Measurements from ENCODE around the gene CARD10.

DNA sequence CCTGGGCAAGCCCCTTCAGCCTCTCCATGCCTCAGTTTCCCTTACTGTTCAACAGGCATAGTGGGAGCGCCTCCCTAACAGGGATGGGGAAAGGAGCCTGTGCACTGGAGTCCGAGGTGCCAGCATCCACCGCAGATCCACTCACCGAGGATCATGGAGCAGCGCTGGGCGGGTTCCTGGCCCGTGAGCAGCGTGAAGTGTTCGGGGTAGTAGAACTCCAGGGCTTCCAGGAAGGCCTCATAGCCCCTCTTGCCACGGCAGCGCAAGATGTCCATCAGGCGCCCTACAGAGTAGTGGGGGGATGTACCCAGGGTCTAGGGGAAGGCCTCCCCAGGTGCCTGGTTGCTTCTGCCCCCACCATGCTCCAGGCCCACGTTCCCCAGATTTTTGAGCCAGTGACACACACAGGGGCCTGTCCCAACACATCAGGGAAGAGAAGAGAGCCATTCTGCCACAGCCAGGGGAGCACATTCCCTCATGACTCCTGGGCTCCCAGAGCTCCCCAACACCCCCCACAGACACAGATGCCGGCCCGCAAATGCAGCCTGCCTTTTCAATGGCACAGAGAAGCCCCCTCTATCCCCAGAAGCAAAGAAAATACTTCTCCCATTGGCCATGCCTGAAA lies 1.3 kb downstream of the CARD10 start:
- TF ChIP-seq, protein P1, sequence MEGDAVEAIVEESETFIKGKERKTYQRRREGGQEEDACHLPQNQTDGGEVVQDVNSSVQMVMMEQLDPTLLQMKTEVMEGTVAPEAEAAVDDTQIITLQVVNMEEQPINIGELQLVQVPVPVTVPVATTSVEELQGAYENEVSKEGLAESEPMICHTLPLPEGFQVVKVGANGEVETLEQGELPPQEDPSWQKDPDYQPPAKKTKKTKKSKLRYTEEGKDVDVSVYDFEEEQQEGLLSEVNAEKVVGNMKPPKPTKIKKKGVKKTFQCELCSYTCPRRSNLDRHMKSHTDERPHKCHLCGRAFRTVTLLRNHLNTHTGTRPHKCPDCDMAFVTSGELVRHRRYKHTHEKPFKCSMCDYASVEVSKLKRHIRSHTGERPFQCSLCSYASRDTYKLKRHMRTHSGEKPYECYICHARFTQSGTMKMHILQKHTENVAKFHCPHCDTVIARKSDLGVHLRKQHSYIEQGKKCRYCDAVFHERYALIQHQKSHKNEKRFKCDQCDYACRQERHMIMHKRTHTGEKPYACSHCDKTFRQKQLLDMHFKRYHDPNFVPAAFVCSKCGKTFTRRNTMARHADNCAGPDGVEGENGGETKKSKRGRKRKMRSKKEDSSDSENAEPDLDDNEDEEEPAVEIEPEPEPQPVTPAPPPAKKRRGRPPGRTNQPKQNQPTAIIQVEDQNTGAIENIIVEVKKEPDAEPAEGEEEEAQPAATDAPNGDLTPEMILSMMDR (conservative IDR thresholded peaks at IDR 0.05; ENCODE audit: low read depth, low read length) = no peak
- TF ChIP-seq EZH2 (IDR thresholded peaks at IDR 0.05; ENCODE audit: borderline replicate concordance, low read depth, low read length, poor library complexity, severe bottlenecking) = no peak

Data from A673 (cell line).